ENCODE measurements around the gene CNOT9. TPM values are rescaled to one million over a fixed set of nuclear protein-coding genes. Genes with fewer than 3 reads are reported as not detected.

Gene CNOT9
- total RNA-seq (2022; extraction: Qiagen RNA extraction; ENCODE audit: low read depth), result 41.8 to 53.3 TPM (median 49.7 TPM) in 5 replicates

GRCh38 chr2:218568190-218569037 is at the start of gene CNOT9, which contains the start of gene USP37:
CNOT9 (plus strand) TSS chr2:218568839; CDS start chr2:218568955, 116 bp downstream.
USP37 (minus strand) TSS chr2:218568351; CDS start chr2:218558653, 9,698 bp downstream.

GRCh38 chr2:218607436-218608115 is 38.9 kb downstream of the CNOT9 start, which contains the start of gene PLCD4:
PLCD4 (plus strand) TSS chr2:218607899; CDS start chr2:218615740, 7,841 bp downstream.

Other genes starting within 250 kb of the CNOT9 start
- gene CATIP, start 212.0 kb upstream of the CNOT9 start, total RNA-seq (2022; extraction: Qiagen RNA extraction; ENCODE audit: low read depth), result 0.14 to 0.16 TPM in 2 of 5 replicates, not detected in the others
- 0.15 to 0.28 TPM (median 0.19 TPM) in 5 replicates for gene SLC11A1, start 186.6 kb upstream of the CNOT9 start, total RNA-seq (2022; extraction: Qiagen RNA extraction; ENCODE audit: low read depth)
- 63.4 to 83.1 TPM (median 71.7 TPM) in 5 replicates for gene CTDSP1, start 169.0 kb upstream of the CNOT9 start, total RNA-seq (2022; extraction: Qiagen RNA extraction; ENCODE audit: low read depth)
- 0.16 to 0.33 TPM (median 0.18 TPM) in 5 replicates for gene VIL1, start 149.7 kb upstream of the CNOT9 start, total RNA-seq (2022; extraction: Qiagen RNA extraction; ENCODE audit: low read depth)
- gene USP37, start 488 bp upstream of the CNOT9 start, total RNA-seq (2022; extraction: Qiagen RNA extraction; ENCODE audit: low read depth), result 4.8 to 7.4 TPM (median 6.3 TPM) in 5 replicates
- 0.26 to 0.69 TPM (median 0.31 TPM) in 5 replicates for gene PLCD4, start 39.1 kb downstream of the CNOT9 start, total RNA-seq (2022; extraction: Qiagen RNA extraction; ENCODE audit: low read depth)
- gene ZNF142, start 90.8 kb downstream of the CNOT9 start, total RNA-seq (2022; extraction: Qiagen RNA extraction; ENCODE audit: low read depth), result 15.5 to 21.3 TPM (median 19.5 TPM) in 5 replicates
- gene BCS1L, start 90.8 kb downstream of the CNOT9 start, total RNA-seq (2022; extraction: Qiagen RNA extraction; ENCODE audit: low read depth), result 38.3 to 50.3 TPM (median 44.1 TPM) in 5 replicates
- 39.0 to 58.2 TPM (median 47.7 TPM) in 5 replicates for gene RNF25, start 103.2 kb downstream of the CNOT9 start, total RNA-seq (2022; extraction: Qiagen RNA extraction; ENCODE audit: low read depth)
- 7.7 to 16.1 TPM (median 13.8 TPM) in 5 replicates for gene STK36, start 103.2 kb downstream of the CNOT9 start, total RNA-seq (2022; extraction: Qiagen RNA extraction; ENCODE audit: low read depth)
- gene TTLL4, start 142.0 kb downstream of the CNOT9 start, total RNA-seq (2022; extraction: Qiagen RNA extraction; ENCODE audit: low read depth), result 25.3 to 30.7 TPM (median 28.6 TPM) in 5 replicates
- 0.03 to 0.34 TPM (median 0.19 TPM) in 4 of 5 replicates, not detected in the other for gene CYP27A1, start 213.3 kb downstream of the CNOT9 start, total RNA-seq (2022; extraction: Qiagen RNA extraction; ENCODE audit: low read depth)

All from A549 treated with DMSO at 1 μM for 4 hours (cell line).